Liver (tissue), 9 donors: ENCODE data around the gene SERPINE1. TPM values are rescaled to one million over a fixed set of nuclear protein-coding genes. Genes with fewer than 3 reads are reported as not detected.

Source experiments
- DNase-seq: peaks from one replicate; pipeline ENCODE4 v3.0.0-alpha.2; 2017; ENCODE audit warnings: low spot score
- H3K27ac ChIP-seq, 2 donors: one replicate each; pipeline ENCODE4 v1.7.0; 2013; ENCODE audit warnings: inconsistent platforms in 2 of 2, low read length in 2 of 2, control low read depth in 1 of 2, low read depth in 1 of 2, mild to moderate bottlenecking in 1 of 2
- H3K27me3 ChIP-seq, 4 donors: one replicate each; pipeline versions ENCODE4 v1.6.1 to v1.7.0; 2013; ENCODE audit warnings: low read length in 3 of 4, inconsistent platforms in 1 of 4, mild to moderate bottlenecking in 1 of 4, moderate library complexity in 1 of 4; ENCODE audit not compliant: control insufficient read depth in 4 of 4, insufficient read depth in 4 of 4
- H3K36me3 ChIP-seq, 4 donors: one replicate each; pipeline versions ENCODE4 v1.6.1 to v1.7.0; 2013; ENCODE audit warnings: low read length in 3 of 4, mild to moderate bottlenecking in 3 of 4, low read depth in 1 of 4, moderate library complexity in 1 of 4; ENCODE audit not compliant: control insufficient read depth in 4 of 4, insufficient read depth in 3 of 4
- H3K4me1 ChIP-seq, 4 donors: one replicate each; pipeline versions ENCODE4 v1.6.1 to v1.7.0; 2013; ENCODE audit warnings: low read length in 3 of 4, mild to moderate bottlenecking in 3 of 4, moderate library complexity in 1 of 4; ENCODE audit not compliant: control insufficient read depth in 4 of 4, insufficient read depth in 4 of 4
- H3K4me3 ChIP-seq, 3 donors: one replicate each; pipeline versions ENCODE4 v1.6.1 to v1.7.0; 2013; ENCODE audit warnings: low read length in 3 of 3, control low read depth in 1 of 3, low read depth in 1 of 3, mild to moderate bottlenecking in 1 of 3
- H3K9ac ChIP-seq, 2 donors: one replicate each; pipeline ENCODE4 v1.7.0; 2013; ENCODE audit warnings: low read length in 2 of 2, mild to moderate bottlenecking in 2 of 2, moderate library complexity in 2 of 2, control low read depth in 1 of 2, low read depth in 1 of 2
- H3K9me3 ChIP-seq, 4 donors: one replicate each; pipeline versions ENCODE4 v1.6.1 to v1.7.0; 2013; ENCODE audit warnings: low read length in 3 of 4; ENCODE audit not compliant: control insufficient read depth in 4 of 4
- ATF3 ChIP-seq: IDR thresholded peaks from 2 replicates; pipeline ENCODE4 v1.6.1; 2016; ENCODE audit warnings: antibody characterized with exemption
- CTCF ChIP-seq: fragments of 150-350 bp; IDR thresholded peaks from 2 replicates; pipeline ENCODE4 v1.5.1; 2017; ENCODE audit warnings: improper control_type of control experiment, low read depth, low read length; ENCODE audit not compliant: missing input control
- EGR1 ChIP-seq, 2 donors: IDR thresholded peaks; 2 replicates each; pipeline ENCODE4 v1.6.1; 2016 to 2018; ENCODE audit warnings: antibody characterized with exemption in 2 of 2, low read depth in 2 of 2
- FOXA1 ChIP-seq: IDR thresholded peaks from 2 replicates; pipeline ENCODE4 v1.6.1; 2016; ENCODE audit warnings: antibody characterized with exemption
- FOXA2 ChIP-seq: IDR thresholded peaks from 2 replicates; pipeline ENCODE4 v1.6.1; 2016; ENCODE audit warnings: antibody characterized with exemption
- GABPA ChIP-seq, 2 donors: IDR thresholded peaks in 1 of 2; conservative IDR thresholded peaks in 1 of 2; 2 replicates each; pipeline ENCODE4 v1.6.1; 2016; ENCODE audit warnings: antibody characterized with exemption in 2 of 2, mild to moderate bottlenecking in 1 of 2, moderate library complexity in 1 of 2
- HNF4A ChIP-seq, 2 donors: conservative IDR thresholded peaks; 2 replicates each; pipeline ENCODE4 v1.6.1; 2016; ENCODE audit warnings: antibody characterized with exemption in 2 of 2, mild to moderate bottlenecking in 2 of 2
- HNF4G ChIP-seq: IDR thresholded peaks from 2 replicates; pipeline ENCODE4 v1.6.1; 2016; ENCODE audit warnings: antibody characterized with exemption
- JUND ChIP-seq, 2 donors: IDR thresholded peaks; 2 replicates each; pipeline ENCODE4 v1.6.1; 2016; ENCODE audit warnings: antibody characterized with exemption in 2 of 2
- MAX ChIP-seq: IDR thresholded peaks from 2 replicates; pipeline ENCODE4 v1.6.1; 2016; ENCODE audit warnings: antibody characterized with exemption
- NR2F2 ChIP-seq: IDR thresholded peaks from 2 replicates; pipeline ENCODE4 v1.6.1; 2016; ENCODE audit warnings: antibody characterized with exemption
- RAD21 ChIP-seq, 2 donors: IDR thresholded peaks; 2 replicates each; pipeline ENCODE4 v1.6.1; 2016; ENCODE audit warnings: antibody characterized with exemption in 2 of 2, mild to moderate bottlenecking in 2 of 2
- REST ChIP-seq: IDR thresholded peaks from 2 replicates; pipeline ENCODE4 v1.6.1; 2016; ENCODE audit warnings: antibody characterized with exemption, mild to moderate bottlenecking
- RXRA ChIP-seq, 2 donors: IDR thresholded peaks; 2 replicates each; pipeline ENCODE4 v1.6.1; 2017 to 2018; ENCODE audit warnings: antibody characterized with exemption in 2 of 2, mild to moderate bottlenecking in 1 of 2
- SP1 ChIP-seq: IDR thresholded peaks from 2 replicates; pipeline ENCODE4 v1.6.1; 2018; ENCODE audit warnings: antibody characterized with exemption, mild to moderate bottlenecking
- TAF1 ChIP-seq: conservative IDR thresholded peaks from 2 replicates; pipeline ENCODE4 v1.6.1; 2016; ENCODE audit warnings: antibody characterized with exemption, mild to moderate bottlenecking
- YY1 ChIP-seq: IDR thresholded peaks from 2 replicates; pipeline ENCODE4 v1.6.1; 2016; ENCODE audit warnings: antibody characterized with exemption, mild to moderate bottlenecking
- ZBTB33 ChIP-seq: IDR thresholded peaks from 2 replicates; pipeline ENCODE4 v1.6.1; 2016; ENCODE audit warnings: antibody characterized with exemption
- WGBS: extraction: QIAGEN DNeasy Blood & Tissue Kit; methylation state at CpG from one replicate; pipeline ENCODE4 v1.1.7; 2013; 5-methylcytosine and 5-hydroxymethylcytosine counted together
- polyA plus RNA-seq, 2 donors: library from polyadenylated mRNA; stranded (reverse) in 1 of 2; unstranded in 1 of 2; fragments of 200-250 nt in 1 of 2; fragments of >200 nt in 1 of 2; fragmentation: Nextera tagmentation in 1 of 2; extraction: Ambion mirVana in 1 of 2; gene quantifications; one replicate each; pipeline versions ENCODE4 v1.2.1 to v1.2.3, GENCODE V29; 2013 to 2015
- total RNA-seq, 2 donors: library from RNA; depleted of rRNA; stranded (reverse); fragments of >200 nt; gene quantifications; one replicate each; pipeline ENCODE4 v1.2.3, GENCODE V29; 2014
- donor health status: healthy.
- donor health status: healthy.
- donor health status: healthy.
- donor health status: healthy.
- donor health status: healthy.

Gene SERPINE1
- total and polyA plus RNA-seq, 4 donors, result 0.93 to 18.6 (median 8.0) TPM

- TF ChIP-seq NR2F2 (no peak), EGR1 (IDR thresholded peaks at IDR 0.05; ENCODE audit: low read depth in 2 of 2) (no peak), ATF3 (no peak), FOXA2 (no peak), SP1 (no peak), HNF4A (conservative IDR thresholded peaks at IDR 0.05) (no peak), HNF4G (no peak), RXRA (IDR thresholded peaks at IDR 0.05) (no peak), MAX (no peak), RAD21 (IDR thresholded peaks at IDR 0.05) (no peak), GABPA (IDR thresholded peaks at IDR 0.05 in 1 of 2, conservative IDR thresholded peaks at IDR 0.05 in 1 of 2) (no peak), YY1 (no peak), FOXA1 (no peak), REST (no peak), ZBTB33 (no peak), TAF1 (no peak), CTCF (no peak), JUND (IDR thresholded peaks at IDR 0.05) (no peak)
Observed at GRCh38 chr7:101140339-101140699, 13.4 kb downstream of the SERPINE1 start.

More at GRCh38 chr7:101140339-101140699, 13.4 kb downstream of the SERPINE1 start:
- Histone ChIP-seq H3K4me1 (peaks cover 0 to 12% (median 10%) of the 10 kb centered on the region in 4 donors), H3K9me3 (no peaks in the 10 kb centered on the region), H3K36me3 (peaks cover 4 to 5% (median 5%) of the 10 kb centered on the region in 4 donors), H3K27ac (no peak overlapping the region), H3K27me3 (no peaks in the 10 kb centered on the region), H3K4me3 (no peak overlapping the region), H3K9ac (no peak overlapping the region)
- WGBS, result 68% methylated on average over 3 of the region's 3 CpGs
- no peak for DNase-seq
